Measurements from ENCODE around the gene SPATA1.

DNA sequence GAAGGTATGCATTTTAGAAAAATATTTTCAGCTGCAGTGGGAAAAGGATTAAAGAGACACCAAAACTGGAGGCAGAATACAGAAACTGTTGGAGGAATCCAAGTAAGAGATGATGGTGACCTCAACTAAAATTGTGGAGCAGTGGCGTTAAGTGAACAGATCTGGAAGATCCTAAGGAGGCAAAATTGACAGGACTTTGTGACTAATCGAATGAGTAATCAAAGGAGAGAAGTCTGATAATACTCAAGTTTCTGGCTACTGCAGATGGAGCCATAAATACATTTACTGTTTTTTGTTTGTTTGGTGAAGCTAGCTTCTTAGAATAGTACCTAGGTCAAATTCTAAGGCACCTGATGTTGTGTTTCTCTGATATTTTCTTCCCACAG, 65.0 kb downstream of the SPATA1 start:
- no peak for TF ChIP-seq CTCF (conservative IDR thresholded peaks at IDR 0.05 in 1 of 2, IDR thresholded peaks at IDR 0.05 in 1 of 2; ENCODE audit: low read depth in 1 of 2, low read length in 2 of 2)
- TF ChIP-seq EZH2 (IDR thresholded peaks at IDR 0.05; ENCODE audit: low read length, missing control alignments) = no peak

Measured in fibroblast of lung (primary cell).